Ovary (tissue), 3 donors: ENCODE data around the gene DKK2.

ENCODE experiments used
- POLR2A ChIP-seq: fragments of 450-650 bp; IDR thresholded peaks from one replicate; pipeline ENCODE4 v1.6.1; 2017; ENCODE audit warnings: antibody characterized with exemption, mild to moderate bottlenecking, moderate library complexity
- TF ChIP-seq, protein P1 (sequence below), 3 donors: fragments of 450-650 bp in 2 of 3; fragments of 200-600 bp in 1 of 3; IDR thresholded peaks; one replicate each; pipeline versions ENCODE4 v1.5.1 to v1.8.0; 2016 to 2022; ENCODE audit warnings: antibody characterized with exemption in 3 of 3, mild to moderate bottlenecking in 1 of 3
- donor health status: DM: no; HTN: no; CAD: no.

DNA sequence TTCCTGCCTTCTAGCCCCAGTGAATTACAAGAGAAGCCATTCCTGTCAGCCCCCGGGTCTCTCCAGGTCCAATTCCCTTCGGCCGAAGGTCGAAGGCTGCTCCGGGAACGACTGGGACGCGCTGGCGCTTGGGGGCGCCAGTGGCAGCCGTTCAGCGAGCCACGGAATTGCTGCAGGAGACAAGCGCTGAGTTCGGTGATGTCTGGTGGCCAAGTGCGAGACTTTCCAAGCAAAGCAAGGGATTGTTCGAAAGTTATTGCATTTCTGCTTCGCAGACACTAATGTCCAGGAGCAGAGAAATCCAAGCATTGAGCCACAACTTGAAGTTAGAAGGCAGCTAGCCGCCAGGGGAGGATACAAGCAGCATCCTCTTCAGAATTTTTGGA is 1.1 kb upstream of the DKK2 start:
- TF ChIP-seq, protein P1, sequence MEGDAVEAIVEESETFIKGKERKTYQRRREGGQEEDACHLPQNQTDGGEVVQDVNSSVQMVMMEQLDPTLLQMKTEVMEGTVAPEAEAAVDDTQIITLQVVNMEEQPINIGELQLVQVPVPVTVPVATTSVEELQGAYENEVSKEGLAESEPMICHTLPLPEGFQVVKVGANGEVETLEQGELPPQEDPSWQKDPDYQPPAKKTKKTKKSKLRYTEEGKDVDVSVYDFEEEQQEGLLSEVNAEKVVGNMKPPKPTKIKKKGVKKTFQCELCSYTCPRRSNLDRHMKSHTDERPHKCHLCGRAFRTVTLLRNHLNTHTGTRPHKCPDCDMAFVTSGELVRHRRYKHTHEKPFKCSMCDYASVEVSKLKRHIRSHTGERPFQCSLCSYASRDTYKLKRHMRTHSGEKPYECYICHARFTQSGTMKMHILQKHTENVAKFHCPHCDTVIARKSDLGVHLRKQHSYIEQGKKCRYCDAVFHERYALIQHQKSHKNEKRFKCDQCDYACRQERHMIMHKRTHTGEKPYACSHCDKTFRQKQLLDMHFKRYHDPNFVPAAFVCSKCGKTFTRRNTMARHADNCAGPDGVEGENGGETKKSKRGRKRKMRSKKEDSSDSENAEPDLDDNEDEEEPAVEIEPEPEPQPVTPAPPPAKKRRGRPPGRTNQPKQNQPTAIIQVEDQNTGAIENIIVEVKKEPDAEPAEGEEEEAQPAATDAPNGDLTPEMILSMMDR (IDR thresholded peaks at IDR 0.05): no peak
- TF ChIP-seq POLR2A: no peak
